CD8-positive, alpha-beta memory T cell (primary cell): ENCODE data around the gene GNE. TPM values are rescaled to one million over a fixed set of nuclear protein-coding genes. Genes with fewer than 3 reads are reported as not detected.

Experiments used
- CTCF ChIA-PET: fragments of 350-600 bp; sonication (Branson Sonifier 250); formaldehyde crosslinking; loops from one replicate; lab custom pipeline; 2021; ENCODE audit warnings: antibody characterized with exemption; lab: Charles Lee
- POLR2A ChIA-PET: fragments of 350-600 bp; sonication (Branson Sonifier 250); formaldehyde crosslinking; loops from one replicate; lab custom pipeline; 2021; ENCODE audit warnings: antibody characterized with exemption; lab: Charles Lee
- DNase-seq, 5 donors: peaks; one replicate each; pipeline versions ENCODE4 v3.0.0 to v3.0.0-alpha.2; 2020 to 2022; ENCODE audit warnings: mixed read lengths in 1 of 5
- H3K27ac ChIP-seq: one replicate; pipeline ENCODE4 v1.7.0; 2013; ENCODE audit warnings: low read depth, mild to moderate bottlenecking, low read length, moderate library complexity
- H3K27me3 ChIP-seq: 2 replicates; pipeline ENCODE4 v1.7.0; 2013; ENCODE audit warnings: low read length, mild to moderate bottlenecking; ENCODE audit not compliant: insufficient read depth, poor library complexity, severe bottlenecking
- H3K36me3 ChIP-seq: 2 replicates; pipeline ENCODE4 v1.7.0; 2013; ENCODE audit warnings: mild to moderate bottlenecking, low read length, moderate library complexity; ENCODE audit not compliant: insufficient read depth
- H3K4me1 ChIP-seq: 2 replicates; pipeline ENCODE4 v1.7.0; 2013; ENCODE audit warnings: mild to moderate bottlenecking, low read length, moderate library complexity; ENCODE audit not compliant: insufficient read depth
- H3K4me3 ChIP-seq: 2 replicates; pipeline ENCODE4 v1.7.0; 2013; ENCODE audit warnings: mild to moderate bottlenecking, low read length
- H3K9me3 ChIP-seq: 2 replicates; pipeline ENCODE4 v1.7.0; 2013; ENCODE audit warnings: mild to moderate bottlenecking, low read length
- H3K27ac Mint-ChIP-seq, 8 donors: one replicate each; pipeline ENCODE4 v1.8.0; 2020 to 2021; ENCODE audit warnings: mixed read lengths in 8 of 8, mild to moderate bottlenecking in 6 of 8, inconsistent platforms in 3 of 8, moderate library complexity in 3 of 8
- H3K27me3 Mint-ChIP-seq, 2 donors: one replicate each; pipeline ENCODE4 v1.8.0; 2020 to 2021; ENCODE audit warnings: mixed read lengths in 2 of 2, mild to moderate bottlenecking in 1 of 2, moderate library complexity in 1 of 2
- H3K36me3 Mint-ChIP-seq, 3 donors: one replicate each; pipeline ENCODE4 v1.8.0; 2020 to 2021; ENCODE audit warnings: mixed read lengths in 3 of 3, inconsistent platforms in 1 of 3, mild to moderate bottlenecking in 1 of 3
- H3K4me1 Mint-ChIP-seq, 3 donors: one replicate each; pipeline ENCODE4 v1.8.0; 2020 to 2021; ENCODE audit warnings: mixed read lengths in 3 of 3, inconsistent platforms in 1 of 3, mild to moderate bottlenecking in 1 of 3
- H3K4me3 Mint-ChIP-seq, 7 donors: one replicate each; pipeline ENCODE4 v1.8.0; 2020 to 2021; ENCODE audit warnings: mixed read lengths in 7 of 7, mild to moderate bottlenecking in 6 of 7, moderate library complexity in 4 of 7, inconsistent platforms in 2 of 7
- H3K9me3 Mint-ChIP-seq, 5 donors: one replicate each; pipeline ENCODE4 v1.8.0; 2020 to 2022; ENCODE audit warnings: mixed read lengths in 5 of 5, mild to moderate bottlenecking in 3 of 5, moderate library complexity in 2 of 5, inconsistent platforms in 1 of 5
- polyA plus RNA-seq: library from polyadenylated mRNA; unstranded; fragments of 300-500 nt; fragmentation: Illumina TruSeq; gene quantifications from one replicate; pipeline ENCODE4 v1.2.3, GENCODE V29; 2021
- total RNA-seq, 2 experiments: library from RNA; stranded (reverse); gene quantifications; one replicate each; pipeline ENCODE4 v1.2.3, GENCODE V29; 2021

Gene GNE
- total and polyA plus RNA-seq, 3 experiments from 2014 or later: 5.8 to 12.7 (median 11.6) TPM

- no peak for DNase-seq
- H3K4me1 Mint-ChIP-seq: no peaks in the 10 kb centered on the region
- H3K36me3 Mint-ChIP-seq: no peaks in the 10 kb centered on the region
- Histone ChIP-seq H3K9me3 (no peaks in the 10 kb centered on the region), H3K27ac (no peak overlapping the region), H3K36me3 (no peaks in the 10 kb centered on the region), H3K27me3 (no peaks in the 10 kb centered on the region), H3K4me1 (no peaks in the 10 kb centered on the region), H3K4me3 (no peak overlapping the region)
- H3K27ac Mint-ChIP-seq: no peak overlapping the region
- no peaks in the 10 kb centered on the region for H3K9me3 Mint-ChIP-seq
- CTCF ChIA-PET: no interaction called here
- POLR2A ChIA-PET: no interaction called here
- peaks cover 0 to 2% of the 10 kb centered on the region in 2 donors for H3K27me3 Mint-ChIP-seq
- H3K4me3 Mint-ChIP-seq: no peak overlapping the region
These were observed 35.7 kb upstream of the GNE start for GRCh38 chr9:36293918-36294317.

DNA sequence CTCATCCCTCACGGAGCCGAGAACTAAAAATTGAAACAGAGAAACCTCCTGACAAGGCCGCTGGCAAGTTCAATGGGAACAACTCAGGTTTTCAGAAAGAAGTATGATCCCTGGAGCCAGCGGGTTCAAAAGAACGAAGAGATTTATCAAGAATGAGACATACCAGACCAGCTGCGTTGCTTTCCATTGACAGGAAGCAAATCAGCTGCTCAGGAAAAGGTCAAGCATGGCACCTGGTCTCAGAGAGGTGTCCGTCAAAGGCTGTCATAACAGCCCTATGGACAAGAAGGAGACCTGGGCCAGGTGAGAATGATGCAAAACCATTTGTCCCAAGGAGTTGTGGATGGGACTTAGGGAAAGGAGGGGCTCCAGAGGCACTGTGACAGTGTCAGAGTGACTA, 34.9 kb upstream of the GNE start:
- Mint-ChIP-seq H3K9me3 (no peaks in the 10 kb centered on the region), H3K4me3 (no peak overlapping the region), H3K36me3 (no peaks in the 10 kb centered on the region), H3K27me3 (peaks cover 0 to 2% of the 10 kb centered on the region in 2 donors), H3K4me1 (no peaks in the 10 kb centered on the region), H3K27ac (no peak overlapping the region)
- Histone ChIP-seq H3K4me3 (no peak overlapping the region), H3K36me3 (no peaks in the 10 kb centered on the region), H3K27ac (no peak overlapping the region), H3K4me1 (no peaks in the 10 kb centered on the region), H3K27me3 (no peaks in the 10 kb centered on the region), H3K9me3 (no peaks in the 10 kb centered on the region)
- CTCF ChIA-PET: no interaction called here
- no peak for DNase-seq
- POLR2A ChIA-PET: no interaction called here

DNA sequence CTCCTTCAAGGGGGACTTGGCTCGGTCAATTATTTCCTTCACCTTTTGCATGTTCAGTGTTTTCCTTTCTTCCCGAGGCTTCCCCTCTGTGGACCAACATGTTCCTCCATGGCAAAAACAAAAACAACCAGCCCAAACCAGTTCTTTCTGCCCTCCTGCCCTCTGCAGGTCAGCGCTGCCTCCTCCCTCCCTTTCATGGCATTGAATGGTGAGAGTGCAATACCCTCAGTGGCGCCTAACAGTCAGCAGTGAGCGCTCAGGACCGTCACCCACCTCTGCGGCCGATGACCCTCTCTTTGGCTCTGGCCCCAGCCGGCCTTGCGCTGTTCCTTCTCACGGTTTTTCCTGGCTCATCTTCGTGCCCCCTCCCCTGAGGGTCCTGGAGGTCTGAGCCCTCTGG, 34.4 kb upstream of the GNE start:
- Histone ChIP-seq H3K36me3 (no peaks in the 10 kb centered on the region), H3K4me1 (no peaks in the 10 kb centered on the region), H3K9me3 (no peaks in the 10 kb centered on the region), H3K27ac (no peak overlapping the region), H3K27me3 (no peaks in the 10 kb centered on the region), H3K4me3 (no peak overlapping the region)
- ChIA-PET POLR2A (no interaction called here), CTCF (no interaction called here)
- no peak for DNase-seq
- no peaks in the 10 kb centered on the region for H3K9me3 Mint-ChIP-seq
- H3K36me3 Mint-ChIP-seq: no peaks in the 10 kb centered on the region
- H3K27ac Mint-ChIP-seq: no peak overlapping the region
- no peaks in the 10 kb centered on the region for H3K4me1 Mint-ChIP-seq
- H3K27me3 Mint-ChIP-seq: peaks cover 0 to 2% of the 10 kb centered on the region in 2 donors
- no peak overlapping the region for H3K4me3 Mint-ChIP-seq

DNA sequence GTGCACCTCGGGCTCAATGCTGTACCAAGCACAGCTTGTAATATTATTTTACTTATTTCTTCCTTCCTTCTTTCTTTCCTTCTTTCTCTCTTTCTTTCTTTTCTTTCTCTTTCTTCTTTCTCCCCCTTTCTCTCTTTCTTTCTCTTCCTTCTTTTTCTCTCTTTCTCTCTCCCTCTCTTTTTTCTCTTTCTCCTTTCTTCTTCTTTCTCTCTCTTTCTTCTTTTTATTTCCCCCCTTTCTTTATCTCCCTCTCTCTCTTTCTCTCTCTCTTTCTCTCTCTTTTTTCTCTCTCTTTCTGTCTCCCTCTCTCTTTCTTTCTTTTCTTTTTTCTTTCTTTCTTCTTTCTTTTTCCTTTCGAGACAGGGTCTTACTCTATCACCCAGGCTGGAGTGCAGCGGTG, 32.7 kb upstream of the GNE start:
- Histone ChIP-seq H3K27ac (no peak overlapping the region), H3K4me3 (no peak overlapping the region), H3K4me1 (no peaks in the 10 kb centered on the region), H3K36me3 (no peaks in the 10 kb centered on the region), H3K27me3 (no peaks in the 10 kb centered on the region), H3K9me3 (no peaks in the 10 kb centered on the region)
- DNase-seq: no peak
- H3K4me3 Mint-ChIP-seq: no peak overlapping the region
- H3K27me3 Mint-ChIP-seq: peaks cover 0 to 2% of the 10 kb centered on the region in 2 donors
- H3K9me3 Mint-ChIP-seq: no peaks in the 10 kb centered on the region
- CTCF ChIA-PET: no interaction called here
- peak overlapping the region in 2 of 8 donors; percentile 19 to 20 for H3K27ac Mint-ChIP-seq
- H3K36me3 Mint-ChIP-seq: peaks cover 0 to 3% (median 0%) of the 10 kb centered on the region in 3 donors
- POLR2A ChIA-PET: no interaction called here
- no peaks in the 10 kb centered on the region for H3K4me1 Mint-ChIP-seq

DNA sequence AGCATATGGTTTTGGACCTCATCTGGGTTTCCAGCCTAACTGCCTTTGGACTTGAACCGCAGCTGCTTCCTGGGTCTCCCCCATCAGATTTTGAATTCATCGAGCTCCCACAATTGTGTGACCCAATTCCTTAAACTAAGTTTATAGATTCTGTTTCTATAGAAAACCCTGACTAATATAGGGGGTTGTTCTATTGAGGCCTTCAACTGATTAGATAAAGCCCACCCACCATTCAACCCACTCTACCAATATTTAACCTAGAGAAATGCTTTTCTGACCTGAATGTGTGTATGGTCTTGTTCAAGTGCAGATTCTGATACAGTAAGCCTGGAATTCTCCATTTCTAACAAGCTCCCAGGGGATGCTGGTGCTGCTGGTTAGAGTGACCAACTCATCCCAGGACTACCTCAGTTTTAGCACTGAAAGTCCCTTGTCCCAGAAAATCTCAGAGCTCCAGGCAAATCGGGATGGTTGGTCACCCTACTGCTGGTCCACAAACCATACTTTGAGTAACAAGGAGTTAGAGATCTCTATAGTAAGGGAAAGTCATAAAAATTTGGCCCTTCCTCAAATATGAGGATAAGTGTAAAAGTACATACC, 31.7 kb upstream of the GNE start:
- POLR2A ChIA-PET: interaction anchor here (0.6 kb wide), 1 partner anchor 80 kb away, joined by 4 read pairs; no protein-coding TSS in a partner anchor
- CTCF ChIA-PET: no interaction called here

GRCh38 chr9:36288070-36288469, 29.8 kb upstream of the GNE start:
- Histone ChIP-seq H3K36me3 (no peaks in the 10 kb centered on the region), H3K4me1 (no peaks in the 10 kb centered on the region), H3K27ac (no peak overlapping the region), H3K4me3 (no peak overlapping the region), H3K27me3 (no peaks in the 10 kb centered on the region), H3K9me3 (no peaks in the 10 kb centered on the region)
- Mint-ChIP-seq H3K27ac (no peak overlapping the region), H3K36me3 (peaks cover 0 to 4% (median 0%) of the 10 kb centered on the region in 3 donors), H3K4me3 (no peak overlapping the region), H3K9me3 (no peaks in the 10 kb centered on the region), H3K27me3 (peaks cover 0 to 2% of the 10 kb centered on the region in 2 donors), H3K4me1 (no peaks in the 10 kb centered on the region)
- ChIA-PET CTCF (no interaction called here), POLR2A (interaction anchor here (0.5 kb wide), 1 partner anchor 715 kb away, joined by 3 read pairs; no protein-coding TSS in a partner anchor)
- DNase-seq: no peak

More for the DNA sequence above, 31.7 kb upstream of the GNE start:
- no peak for DNase-seq
- Mint-ChIP-seq H3K4me1 (no peaks in the 10 kb centered on the region), H3K27me3 (peaks cover 0 to 2% of the 10 kb centered on the region in 2 donors), H3K9me3 (no peaks in the 10 kb centered on the region), H3K27ac (peak overlapping the region in 1 of 8 donors; percentile 11), H3K4me3 (no peak overlapping the region), H3K36me3 (peaks cover 0 to 3% (median 0%) of the 10 kb centered on the region in 3 donors)
- H3K4me1 ChIP-seq: no peaks in the 10 kb centered on the region
- H3K27me3 ChIP-seq: no peaks in the 10 kb centered on the region
- no peak overlapping the region for H3K4me3 ChIP-seq
- H3K9me3 ChIP-seq: no peaks in the 10 kb centered on the region
- H3K36me3 ChIP-seq: no peaks in the 10 kb centered on the region
- H3K27ac ChIP-seq: no peak overlapping the region

DNA sequence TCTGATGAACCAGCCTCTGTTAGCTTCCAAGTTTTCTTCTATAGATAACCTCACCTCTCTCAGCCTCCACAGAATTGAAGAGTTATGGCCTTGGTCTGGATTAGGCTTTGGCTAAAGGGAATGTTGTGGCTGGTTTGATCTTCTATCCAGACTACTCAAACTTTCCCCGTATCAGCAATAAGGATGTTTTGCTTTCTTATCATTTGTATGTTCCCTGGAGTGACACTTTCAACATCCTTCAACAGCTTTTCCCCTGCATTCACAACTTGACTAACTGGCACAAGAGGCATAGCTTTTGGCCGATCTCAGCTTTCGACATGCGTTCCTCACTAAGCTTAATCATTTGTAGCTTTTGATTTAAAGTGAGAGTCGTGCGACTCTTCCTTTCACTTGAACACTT, 28.1 kb upstream of the GNE start:
- DNase-seq: no peak
- Mint-ChIP-seq H3K36me3 (peaks cover 0 to 4% (median 0%) of the 10 kb centered on the region in 3 donors), H3K4me3 (no peak overlapping the region), H3K9me3 (no peaks in the 10 kb centered on the region), H3K27ac (no peak overlapping the region), H3K27me3 (peaks cover 0 to 2% of the 10 kb centered on the region in 2 donors), H3K4me1 (no peaks in the 10 kb centered on the region)
- no peaks in the 10 kb centered on the region for H3K9me3 ChIP-seq
- CTCF ChIA-PET: no interaction called here
- no peaks in the 10 kb centered on the region for H3K4me1 ChIP-seq
- POLR2A ChIA-PET: no interaction called here
- H3K36me3 ChIP-seq: no peaks in the 10 kb centered on the region
- no peak overlapping the region for H3K27ac ChIP-seq
- no peaks in the 10 kb centered on the region for H3K27me3 ChIP-seq
- no peak overlapping the region for H3K4me3 ChIP-seq

DNA sequence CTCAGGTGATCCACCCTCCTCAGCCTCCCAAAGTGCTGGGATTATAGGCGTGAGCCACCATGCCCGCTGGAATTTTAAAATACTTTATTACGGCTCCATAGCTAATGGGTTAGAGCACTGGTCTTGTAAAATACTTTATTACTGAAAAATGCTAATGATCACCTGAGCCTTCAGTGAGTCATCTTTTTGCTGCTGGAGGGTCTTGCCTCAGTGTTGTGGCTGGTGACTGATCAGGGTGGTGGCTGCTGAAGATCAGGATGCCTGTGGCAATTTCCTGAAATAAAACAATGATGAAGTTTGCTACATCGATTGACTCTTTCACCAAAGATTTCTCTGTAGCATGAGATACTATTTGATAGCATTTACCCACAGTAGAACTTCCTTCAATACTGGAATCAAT, 26.0 kb upstream of the GNE start:
- DNase-seq: no peak
- Mint-ChIP-seq H3K27me3 (no peaks in the 10 kb centered on the region), H3K36me3 (peaks cover 0 to 7% (median 0%) of the 10 kb centered on the region in 3 donors), H3K27ac (peak overlapping the region in 1 of 8 donors; percentile 36), H3K4me1 (no peaks in the 10 kb centered on the region), H3K4me3 (no peak overlapping the region), H3K9me3 (no peaks in the 10 kb centered on the region)
- Histone ChIP-seq H3K9me3 (no peaks in the 10 kb centered on the region), H3K27ac (no peak overlapping the region), H3K36me3 (no peaks in the 10 kb centered on the region), H3K4me3 (no peak overlapping the region), H3K27me3 (no peaks in the 10 kb centered on the region), H3K4me1 (no peaks in the 10 kb centered on the region)
- ChIA-PET CTCF (no interaction called here), POLR2A (no interaction called here)
